H9 (cell line): ENCODE results near the gene NKX2-2. TPM values are rescaled to one million over a fixed set of nuclear protein-coding genes. Genes with fewer than 3 reads are reported as not detected.

Experiments used
- DNase-seq: peaks from one replicate; pipeline ENCODE4 v3.0.0-alpha.2; 2017
- H2AFZ ChIP-seq: one replicate; pipeline ENCODE4 v1.6.1; 2013; ENCODE audit warnings: mild to moderate bottlenecking, low read length, control low read depth, moderate library complexity
- H2AK5ac ChIP-seq: 2 replicates; pipeline ENCODE4 v1.6.1; 2013; ENCODE audit warnings: low read length, control low read depth, mixed read lengths; ENCODE audit not compliant: insufficient read length
- H2BK120ac ChIP-seq: one replicate; pipeline ENCODE4 v1.6.1; 2013; ENCODE audit warnings: low read depth, mild to moderate bottlenecking, low read length, control low read depth, inconsistent platforms; ENCODE audit not compliant: poor library complexity, severe bottlenecking
- H2BK12ac ChIP-seq: 2 replicates; pipeline ENCODE4 v1.6.1; 2013; ENCODE audit warnings: low read length, control low read depth, mixed read lengths, low read depth; ENCODE audit not compliant: insufficient read length
- H2BK15ac ChIP-seq: 2 replicates; pipeline ENCODE4 v1.6.1; 2013; ENCODE audit warnings: low read depth, low read length, control low read depth
- H2BK20ac ChIP-seq: one replicate; pipeline ENCODE4 v1.6.1; 2013; ENCODE audit warnings: low read depth, mild to moderate bottlenecking, low read length, control low read depth, inconsistent platforms; ENCODE audit not compliant: poor library complexity, severe bottlenecking
- H2BK5ac ChIP-seq: 2 replicates; pipeline ENCODE4 v1.6.1; 2013; ENCODE audit warnings: low read length, control low read depth, mixed read lengths; ENCODE audit not compliant: insufficient read length
- H3K14ac ChIP-seq: 2 replicates; pipeline ENCODE4 v1.6.1; 2013; ENCODE audit warnings: low read length, control low read depth; ENCODE audit not compliant: insufficient read depth
- H3K18ac ChIP-seq: 2 replicates; pipeline ENCODE4 v1.6.1; 2013; ENCODE audit warnings: low read depth, mild to moderate bottlenecking, mixed read lengths, low read length, control low read depth; ENCODE audit not compliant: insufficient read length
- H3K23ac ChIP-seq: 2 replicates; pipeline ENCODE4 v1.6.1; 2013; ENCODE audit warnings: low read length, control low read depth, mixed read lengths, low read depth; ENCODE audit not compliant: insufficient read length
- H3K23me2 ChIP-seq: 2 replicates; pipeline ENCODE4 v1.6.1; 2013; ENCODE audit warnings: low read depth, mild to moderate bottlenecking, mixed read lengths, low read length, control low read depth; ENCODE audit not compliant: insufficient read length, poor library complexity, severe bottlenecking
- H3K27ac ChIP-seq: 2 replicates; pipeline ENCODE4 v1.5.1; 2013; ENCODE audit warnings: low read length, control low read depth, mixed read lengths, low read depth; ENCODE audit not compliant: insufficient read length
- H3K27me3 ChIP-seq: 2 replicates; pipeline ENCODE4 v1.6.1; 2013; ENCODE audit warnings: low read length, control low read depth, inconsistent platforms; ENCODE audit not compliant: insufficient read depth
- H3K4ac ChIP-seq: 2 replicates; pipeline ENCODE4 v1.6.1; 2013; ENCODE audit warnings: low read depth, mild to moderate bottlenecking, control low read depth, inconsistent platforms, low read length, moderate library complexity
- H3K4me1 ChIP-seq: 2 replicates; pipeline ENCODE4 v1.6.1; 2013; ENCODE audit warnings: low read length, control low read depth, inconsistent platforms; ENCODE audit not compliant: insufficient read depth
- H3K4me2 ChIP-seq: 2 replicates; pipeline ENCODE4 v1.6.1; 2013; ENCODE audit warnings: low read length, control low read depth, mixed read lengths; ENCODE audit not compliant: insufficient read length, insufficient read depth
- H3K56ac ChIP-seq: 2 replicates; pipeline ENCODE4 v1.6.1; 2013; ENCODE audit warnings: low read depth, mild to moderate bottlenecking, mixed read lengths, low read length, control low read depth; ENCODE audit not compliant: insufficient read length
- H3K79me1 ChIP-seq: 2 replicates; pipeline ENCODE4 v1.6.1; 2013; ENCODE audit warnings: low read depth, mild to moderate bottlenecking, moderate library complexity, low read length, control low read depth, inconsistent platforms; ENCODE audit not compliant: insufficient read depth, poor library complexity, severe bottlenecking
- H3K79me2 ChIP-seq: 2 replicates; pipeline ENCODE4 v1.6.1; 2013; ENCODE audit warnings: low read length, control low read depth, inconsistent platforms; ENCODE audit not compliant: insufficient read depth
- H3K9ac ChIP-seq: 2 replicates; pipeline ENCODE4 v1.6.1; 2013; ENCODE audit warnings: low read length, control low read depth, mixed read lengths; ENCODE audit not compliant: insufficient read length; ENCODE audit errors: extremely low read depth
- H3K9me3 ChIP-seq: one replicate; pipeline ENCODE4 v1.6.1; 2013; ENCODE audit warnings: low read depth, low read length, inconsistent platforms; ENCODE audit not compliant: control insufficient read depth
- H3T11ph ChIP-seq: one replicate; pipeline ENCODE4 v1.6.1; 2013; ENCODE audit warnings: mild to moderate bottlenecking, low read length, control low read depth, inconsistent platforms
- H4K20me1 ChIP-seq: one replicate; pipeline ENCODE4 v1.6.1; 2013; ENCODE audit not compliant: control insufficient read depth, insufficient read length, insufficient read depth
- H4K5ac ChIP-seq: 2 replicates; pipeline ENCODE4 v1.6.1; 2013; ENCODE audit warnings: low read depth, mild to moderate bottlenecking, mixed read lengths, low read length, control low read depth; ENCODE audit not compliant: insufficient read length
- H4K8ac ChIP-seq: replicated peaks from 2 replicates; pipeline ENCODE4 v1.6.1; 2013; ENCODE audit warnings: low read length, control low read depth, mixed read lengths, low read depth; ENCODE audit not compliant: insufficient read length
- H4K91ac ChIP-seq: 2 replicates; pipeline ENCODE4 v1.6.1; 2013; ENCODE audit warnings: low read depth, mild to moderate bottlenecking, moderate library complexity, mixed read lengths, low read length, control low read depth; ENCODE audit not compliant: insufficient read length
- H3K27ac Mint-ChIP-seq, 3 experiments: 2 replicates in 2 of 3; 3 replicates in 1 of 3; pipeline ENCODE4 v1.8.0; 2020 to 2021; ENCODE audit warnings: mixed read lengths in 3 of 3, mild to moderate bottlenecking in 1 of 3, moderate library complexity in 1 of 3
- H3K27me3 Mint-ChIP-seq: 2 replicates; pipeline ENCODE4 v1.8.0; 2021; ENCODE audit warnings: low read depth, mild to moderate bottlenecking, moderate library complexity, mixed read lengths
- H3K36me3 Mint-ChIP-seq, 3 experiments: 2 replicates in 2 of 3; 3 replicates in 1 of 3; pipeline ENCODE4 v1.8.0; 2020 to 2021; ENCODE audit warnings: low read depth in 3 of 3, mixed read lengths in 3 of 3; ENCODE audit not compliant: insufficient read depth in 1 of 3
- H3K4me1 Mint-ChIP-seq, 2 experiments: 2 replicates each; pipeline ENCODE4 v1.8.0; 2020; ENCODE audit warnings: mixed read lengths in 2 of 2
- H3K4me3 Mint-ChIP-seq, 2 experiments: 2 replicates in 1 of 2; 3 replicates in 1 of 2; pipeline ENCODE4 v1.8.0; 2020 to 2021; ENCODE audit warnings: mild to moderate bottlenecking in 2 of 2, mixed read lengths in 2 of 2, moderate library complexity in 1 of 2
- H3K9me3 Mint-ChIP-seq, 2 experiments: 2 replicates in 1 of 2; 3 replicates in 1 of 2; pipeline ENCODE4 v1.8.0; 2020; ENCODE audit warnings: mild to moderate bottlenecking in 2 of 2, mixed read lengths in 2 of 2, moderate library complexity in 1 of 2
- CTCF ChIP-seq: fragments of 200-600 bp; sonication (generic); conservative IDR thresholded peaks from 3 replicates; pipeline ENCODE4 v1.8.0; 2021; ENCODE audit warnings: antibody characterized with exemption, mild to moderate bottlenecking
- total RNA-seq: library from RNA; stranded (reverse); gene quantifications from 2 replicates; pipeline ENCODE4 v1.2.1, GENCODE V29; 2021

Gene NKX2-2
- total RNA-seq, 1 experiment from 2014 or later, result not detected

- Histone ChIP-seq H2BK12ac (no peak overlapping the region), H2BK5ac (no peak overlapping the region), H3K14ac (no peak overlapping the region), H2BK15ac (no peak overlapping the region), H3K23ac (no peak overlapping the region), H3K27me3 (peaks cover 43% of the 10 kb centered on the region), H3K9ac (no peak overlapping the region), H3K79me2 (no peaks in the 10 kb centered on the region), H3K9me3 (no peaks in the 10 kb centered on the region), H2AK5ac (no peak overlapping the region), H4K8ac (no peak overlapping the region), H3K4ac (no peak overlapping the region), H3K4me2 (no peak overlapping the region), H3K56ac (no peak overlapping the region), H4K91ac (no peak overlapping the region), H2BK120ac (no peak overlapping the region), H3K27ac (no peak overlapping the region), H4K20me1 (no peaks in the 10 kb centered on the region), H3T11ph (no peak overlapping the region), H2AFZ (no peak overlapping the region), H3K4me1 (peaks cover 3% of the 10 kb centered on the region; the same call in 1 of the 2 replicates), H3K18ac (no peak overlapping the region), H3K23me2 (peaks cover 14% of the 10 kb centered on the region), H3K79me1 (no peaks in the 10 kb centered on the region), H4K5ac (no peak overlapping the region), H2BK20ac (no peak overlapping the region)
- Mint-ChIP-seq H3K27ac (no peak overlapping the region), H3K36me3 (no peaks in the 10 kb centered on the region; a peak in 1 of 7 replicates), H3K9me3 (peaks cover 0 to 6% of the 10 kb centered on the region in 2 experiments; a peak in 3 of 5 replicates), H3K4me1 (peaks cover 12 to 18% of the 10 kb centered on the region in 2 experiments), H3K27me3 (peaks cover 83% of the 10 kb centered on the region), H3K4me3 (no peak overlapping the region)
- DNase-seq, result no peak
- no peak for TF ChIP-seq CTCF
Observed at GRCh38 chr20:21526776-21527175, 12.9 kb upstream of the NKX2-2 start.
